HepG2 (cell line): ENCODE measurements around the gene ZNF189. TPM values are rescaled to one million over a fixed set of nuclear protein-coding genes. Genes with fewer than 3 reads are reported as not detected.
A peak's percentile ranks its signal among the peaks of the same experiment; 100 is the strongest.

Source experiments
- ASH2L ChIP-seq: fragments of 300-600, 200-600 bp; sonication (generic); IDR thresholded peaks from 2 replicates; pipeline ENCODE4 v1.7.0; 2017; ENCODE audit warnings: low read depth, mild to moderate bottlenecking, moderate library complexity, mixed read lengths, low read length; ENCODE audit not compliant: insufficient read length
- EEA1 ChIP-seq: sonication (generic); formaldehyde crosslinking; IDR thresholded peaks from 2 replicates; pipeline ENCODE4 v1.5.1; 2020; ENCODE audit warnings: mild to moderate bottlenecking, missing genetic modification reagents, borderline replicate concordance
- FOXK2 ChIP-seq: fragments of 450-650 bp; IDR thresholded peaks from 2 replicates; pipeline ENCODE4 v1.6.1; 2016
- HHEX ChIP-seq: IDR thresholded peaks from 2 replicates; pipeline ENCODE4 v1.6.1; 2016; ENCODE audit warnings: control low read depth
- HNF4A ChIP-seq: sonication (generic); formaldehyde crosslinking; IDR thresholded peaks from 2 replicates; pipeline ENCODE4 v1.4.0; 2020; ENCODE audit warnings: missing genetic modification reagents
- MED1 ChIP-seq: sonication (generic); formaldehyde crosslinking; IDR thresholded peaks from 2 replicates; pipeline ENCODE4 v1.4.0; 2020; ENCODE audit warnings: missing genetic modification reagents
- NR2C2 ChIP-seq: sonication (generic); formaldehyde crosslinking; IDR thresholded peaks from 2 replicates; pipeline ENCODE4 v1.4.0; 2020; ENCODE audit warnings: missing genetic modification reagents, mild to moderate bottlenecking, moderate library complexity, borderline replicate concordance
- RARA ChIP-seq: IDR thresholded peaks from 2 replicates; pipeline ENCODE4 v1.6.1; 2016; ENCODE audit warnings: missing genetic modification reagents, missing compliant biosample characterization
- RBFOX2 ChIP-seq: fragments of 200-400 bp; formaldehyde crosslinking; IDR thresholded peaks from 2 replicates; pipeline ENCODE4 v1.6.1; 2017; ENCODE audit warnings: low read depth, mild to moderate bottlenecking, low read length
- RFXANK ChIP-seq: IDR thresholded peaks from 2 replicates; pipeline ENCODE4 v1.6.1; 2016
- SPEN ChIP-seq: sonication (generic); formaldehyde crosslinking; IDR thresholded peaks from 2 replicates; pipeline ENCODE4 v1.5.1; 2020; ENCODE audit warnings: low read depth, mild to moderate bottlenecking, missing genetic modification reagents
- ZBTB40 ChIP-seq, 2 experiments: fragments of 450-650 bp in 1 of 2; sonication (generic) in 1 of 2; formaldehyde crosslinking in 1 of 2; IDR thresholded peaks; 2 replicates each; pipeline versions ENCODE4 v1.6.1 to v1.8.0; 2016 to 2022; ENCODE audit warnings: antibody characterized with exemption in 1 of 2, mild to moderate bottlenecking in 1 of 2, missing genetic modification reagents in 1 of 2
- ZNF720 ChIP-seq: sonication (generic); formaldehyde crosslinking; IDR thresholded peaks from 2 replicates; pipeline ENCODE4 v1.4.0; 2020; ENCODE audit warnings: missing genetic modification reagents
- ZNF781 ChIP-seq: sonication (generic); formaldehyde crosslinking; IDR thresholded peaks from 2 replicates; pipeline ENCODE4 v1.5.1; 2020; ENCODE audit warnings: borderline replicate concordance, mild to moderate bottlenecking, missing genetic modification reagents; ENCODE audit errors: not compliant biosample characterization
- ZNF839 ChIP-seq: sonication (generic); formaldehyde crosslinking; IDR thresholded peaks from 2 replicates; pipeline ENCODE4 v1.4.0; 2020; ENCODE audit warnings: missing genetic modification reagents, mild to moderate bottlenecking, borderline replicate concordance
- ZNF841 ChIP-seq: sonication (generic); formaldehyde crosslinking; IDR thresholded peaks from 2 replicates; pipeline ENCODE4 v1.8.1; 2023; ENCODE audit warnings: missing genetic modification reagents, borderline replicate concordance
- ZNF879 ChIP-seq: sonication (generic); formaldehyde crosslinking; IDR thresholded peaks from 2 replicates; pipeline ENCODE4 v1.8.1; 2023; ENCODE audit warnings: missing genetic modification reagents
- polyA plus RNA-seq, 8 experiments: library from polyadenylated mRNA; depleted of rRNA in 3 of 8; stranded (reverse) in 7 of 8; unstranded in 1 of 8; fragments of >200 nt; fragmentation: Illumina TruSeq in 4 of 8; extraction: Trizol in 4 of 8; gene quantifications; 2 replicates each; pipeline versions ENCODE4 v1.2.1 to v1.2.3, GENCODE V29; 2011 to 2016; ENCODE audit warnings: low read depth in 4 of 8, missing spikeins in 1 of 8, mixed read lengths in 1 of 8; ENCODE audit not compliant: insufficient read depth in 1 of 8
- total RNA-seq, 5 experiments: library from RNA; depleted of rRNA; stranded (reverse); fragments of >200 nt; fragmentation: Illumina TruSeq; extraction: Trizol; gene quantifications; 2 replicates each; pipeline ENCODE4 v1.2.3, GENCODE V29; 2016; ENCODE audit warnings: low read depth in 1 of 5
- TF ChIP-seq, protein P1 (sequence below): sonication (generic); formaldehyde crosslinking; IDR thresholded peaks from 2 replicates; pipeline ENCODE4 v1.4.0; 2020; ENCODE audit warnings: mild to moderate bottlenecking, missing genetic modification reagents, borderline replicate concordance

Gene ZNF189
- total and polyA plus RNA-seq, 2 of the 13 experiments (the other 11 are each of a cell fraction or from before 2014, with no cell fraction given): 8.4 to 50.0 TPM

DNA sequence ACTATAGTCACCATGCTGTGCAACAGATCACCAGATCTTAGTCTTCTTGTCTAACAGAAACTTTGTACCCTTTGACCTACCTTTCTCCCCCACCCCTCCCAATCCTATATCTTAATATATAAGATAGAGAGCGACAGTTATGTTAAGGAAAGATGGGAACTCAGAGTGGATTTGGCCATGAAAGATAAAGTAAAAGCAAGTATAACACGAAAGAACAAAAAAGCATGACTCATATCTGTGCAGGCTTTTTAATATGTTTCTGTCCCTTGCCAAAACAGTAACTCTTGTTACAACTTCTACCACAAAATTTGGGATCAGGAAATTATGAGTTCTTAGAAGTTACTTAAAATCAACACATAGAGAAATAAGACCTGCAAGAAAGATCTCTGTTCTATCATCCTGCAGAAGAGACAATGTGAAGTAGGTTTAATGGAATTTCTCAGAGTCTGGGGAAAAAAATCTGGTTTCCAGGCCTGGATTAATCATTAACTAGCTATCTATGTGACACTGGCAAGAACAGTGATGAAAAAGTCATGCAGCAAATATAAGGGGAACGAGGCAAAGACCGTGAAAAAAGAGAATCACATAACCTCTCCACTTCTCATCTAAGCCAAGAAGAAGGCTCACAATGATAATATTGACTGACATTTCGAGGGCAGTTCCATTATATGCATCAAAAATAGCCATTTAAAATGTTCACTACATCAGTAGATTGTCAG is 32.5 kb upstream of the ZNF189 start (continued):
- TF ChIP-seq ZBTB40 (IDR thresholded peaks at IDR 0.05) (no peak), ZBTB40 (CRISPR knock-in tag; IDR thresholded peaks at IDR 0.05) (no peak), ZNF839 (CRISPR knock-in tag) (no peak), HHEX (CRISPR knock-in tag) (no peak), ZNF720 (no peak), FOXK2 (no peak), ZNF841 (CRISPR knock-in tag) (no peak), ZNF879 (CRISPR knock-in tag) (no peak), RBFOX2 (0 out of 2 replicates have a peak, but pooled peaks have one; percentile 51), RFXANK (CRISPR knock-in tag) (no peak), EEA1 (CRISPR knock-in tag) (no peak), HNF4A (0 out of 2 replicates have a peak, but pooled peaks have one; percentile 3), SPEN (CRISPR knock-in tag) (no peak), NR2C2 (CRISPR knock-in tag) (0 out of 2 replicates have a peak, but pooled peaks have one; percentile 35), RARA (CRISPR knock-in tag) (no peak), ZNF781 (CRISPR knock-in tag) (no peak), MED1 (CRISPR knock-in tag) (peak; percentile 84), ASH2L (peak; percentile 64)
- TF ChIP-seq, protein P1, sequence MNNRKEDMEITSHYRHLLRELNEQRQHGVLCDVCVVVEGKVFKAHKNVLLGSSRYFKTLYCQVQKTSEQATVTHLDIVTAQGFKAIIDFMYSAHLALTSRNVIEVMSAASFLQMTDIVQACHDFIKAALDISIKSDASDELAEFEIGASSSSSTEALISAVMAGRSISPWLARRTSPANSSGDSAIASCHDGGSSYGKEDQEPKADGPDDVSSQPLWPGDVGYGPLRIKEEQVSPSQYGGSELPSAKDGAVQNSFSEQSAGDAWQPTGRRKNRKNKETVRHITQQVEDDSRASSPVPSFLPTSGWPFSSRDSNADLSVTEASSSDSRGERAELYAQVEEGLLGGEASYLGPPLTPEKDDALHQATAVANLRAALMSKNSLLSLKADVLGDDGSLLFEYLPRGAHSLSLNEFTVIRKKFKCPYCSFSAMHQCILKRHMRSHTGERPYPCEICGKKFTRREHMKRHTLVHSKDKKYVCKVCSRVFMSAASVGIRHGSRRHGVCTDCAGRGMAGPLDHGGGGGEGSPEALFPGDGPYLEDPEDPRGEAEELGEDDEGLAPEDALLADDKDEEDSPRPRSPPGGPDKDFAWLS (CRISPR knock-in tag): no peak
